GM18499 (cell line): Measurements from ENCODE around the gene ADRA2B.
"Not testable (repeated sequence)": the region's sequence is repeated elsewhere in the genome, so short reads cannot be mapped to it uniquely, and the experiment has no call there.

Experiments used
- ATAC-seq: cut with Tn5 transposase; IDR thresholded peaks from one replicate; pipeline ENCODE4 v1.9.1; 2021; ENCODE audit warnings: moderate number of reproducible peaks; ENCODE audit not compliant: insufficient read depth, unreplicated experiment

Gene ADRA2B

DNA sequence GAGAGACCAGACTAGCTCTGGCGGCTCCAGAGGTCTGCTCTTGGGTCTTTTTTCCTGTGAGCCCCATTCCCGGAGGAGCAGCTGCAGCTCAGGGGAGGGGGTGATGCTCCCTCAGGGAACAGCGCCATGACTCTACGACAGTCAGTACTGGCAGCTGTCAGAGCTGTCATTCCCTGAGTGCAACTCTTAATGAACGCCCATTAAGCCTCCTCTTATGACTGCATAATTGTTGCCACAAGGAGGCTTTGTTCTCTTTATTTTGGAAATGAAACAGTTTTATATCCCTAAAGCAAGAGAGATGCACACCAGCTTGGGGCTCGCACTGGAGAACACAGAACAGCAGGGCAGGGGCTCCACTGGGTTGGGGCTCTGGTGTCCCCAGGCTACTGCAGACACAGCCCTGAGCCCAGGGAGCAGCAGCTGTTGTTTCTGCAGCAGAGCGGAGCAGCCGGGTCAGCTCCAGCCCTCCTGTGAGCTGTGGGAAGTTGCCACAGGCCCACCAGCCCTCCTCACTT, 44.3 kb downstream of the ADRA2B start:
- not testable (repeated sequence) for ATAC-seq

DNA sequence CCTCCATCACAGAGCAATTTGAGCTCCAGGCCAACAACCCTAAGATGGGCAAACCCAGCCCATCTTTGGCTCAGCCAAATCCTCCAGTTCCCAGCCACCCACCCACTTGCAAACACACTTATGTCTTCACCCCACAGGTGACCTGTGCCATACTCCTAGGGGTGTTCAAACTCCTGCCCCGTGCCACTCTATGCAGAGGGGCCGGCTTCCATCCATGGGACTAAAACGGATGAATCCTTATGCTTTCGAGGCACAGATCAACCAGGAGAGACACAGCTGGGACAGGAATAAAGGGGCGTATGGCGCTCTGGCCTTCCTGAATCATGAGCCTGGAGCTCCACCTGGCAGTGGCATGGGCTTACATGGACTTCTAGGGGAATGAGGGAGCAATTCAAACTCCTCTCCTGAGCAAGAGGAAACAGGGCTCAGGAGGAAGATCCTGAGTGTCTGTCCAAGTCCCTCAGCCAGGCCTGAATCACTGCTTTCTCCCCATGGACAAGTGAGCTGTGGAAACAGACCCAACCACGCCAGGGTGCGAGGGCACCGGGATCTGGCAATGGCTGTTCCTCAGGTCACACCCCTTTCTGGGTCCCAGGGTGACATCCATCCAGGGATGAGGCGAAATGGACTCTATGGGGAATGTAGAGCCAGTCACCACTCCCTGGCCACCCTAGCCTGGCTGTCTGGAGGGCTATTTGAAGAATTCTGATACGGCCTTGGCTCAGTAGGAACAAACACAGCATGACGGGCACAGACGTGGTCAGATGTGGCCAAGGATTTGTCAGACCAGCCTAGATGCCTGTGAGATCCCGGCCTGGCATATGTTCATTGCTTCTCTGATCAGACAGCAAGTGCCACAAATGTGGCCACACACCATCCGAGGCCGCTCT, 45.0 kb downstream of the ADRA2B start:
- not testable (repeated sequence) for ATAC-seq

DNA sequence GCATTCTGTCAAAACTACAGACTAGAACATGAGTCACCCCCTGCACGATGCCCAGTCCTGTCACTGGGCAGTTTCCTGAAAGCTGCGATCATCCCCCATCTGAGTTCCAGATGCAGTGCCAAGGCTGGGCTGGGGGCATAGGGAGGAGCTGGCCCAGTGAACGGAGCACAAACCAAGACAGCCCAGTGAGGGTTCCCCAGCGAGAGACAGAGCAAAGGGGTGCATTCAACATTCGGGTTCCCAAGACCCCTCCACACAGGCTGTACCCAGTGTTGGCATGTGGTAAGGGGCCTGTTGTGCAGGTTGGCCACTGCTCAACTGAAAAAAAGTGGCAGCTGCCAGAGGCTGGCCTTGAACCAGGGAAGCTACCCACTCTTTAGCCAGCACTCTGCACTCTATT, 46.0 kb downstream of the ADRA2B start:
- ATAC-seq = not testable (repeated sequence)

DNA sequence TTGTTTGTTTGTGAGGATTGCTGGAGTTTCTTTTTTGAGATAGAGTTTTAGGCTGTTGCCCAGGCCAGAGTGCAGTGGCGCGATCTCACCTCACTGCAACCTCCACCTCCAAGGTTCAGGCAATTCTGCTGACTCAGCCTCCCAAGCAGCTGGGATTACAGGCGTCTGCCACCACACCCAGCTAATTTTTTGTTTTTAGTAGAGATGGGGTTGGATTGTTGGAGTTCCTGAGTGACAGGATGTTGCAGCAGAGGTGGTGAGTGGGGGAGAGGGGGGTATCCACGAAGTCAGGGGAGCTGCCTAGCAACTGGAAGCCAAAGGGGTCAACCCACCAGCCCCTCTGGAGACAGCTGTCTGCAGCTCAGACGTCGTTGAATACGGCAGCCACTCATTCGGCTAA, 46.5 kb downstream of the ADRA2B start:
- ATAC-seq = not testable (repeated sequence)

DNA sequence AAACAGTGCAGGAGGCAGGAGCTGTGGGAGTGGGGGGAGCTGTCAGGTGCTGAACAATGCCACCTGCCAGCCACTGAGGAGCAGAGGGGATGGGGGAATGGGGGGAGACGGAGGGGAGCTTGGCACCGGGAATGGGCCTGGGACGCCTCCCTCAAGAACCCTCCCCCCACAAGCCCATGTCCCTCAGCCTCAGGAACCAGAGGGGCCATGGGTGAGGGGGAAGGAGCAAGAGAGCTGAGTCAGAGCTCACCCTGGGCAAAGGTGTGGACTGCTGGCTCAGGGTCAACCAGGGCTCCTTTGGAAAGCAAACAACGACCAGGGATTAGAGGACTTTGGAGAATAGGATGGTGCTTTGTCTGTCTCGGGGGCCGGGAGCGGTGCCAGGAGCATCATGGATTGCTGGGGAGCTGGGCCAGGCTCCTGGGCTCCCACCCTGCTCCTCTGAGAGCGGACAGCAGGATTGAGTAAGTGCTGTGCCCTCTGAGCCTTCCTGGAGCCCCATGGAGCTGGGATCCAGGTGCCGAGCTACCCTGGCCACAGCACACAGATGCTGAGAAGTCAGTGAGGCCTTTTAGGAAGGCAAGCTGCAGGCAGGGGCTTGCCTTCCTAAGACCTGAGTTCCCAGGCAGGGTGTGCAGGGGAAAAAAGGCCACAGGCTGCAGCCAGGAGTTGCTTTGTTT, 48.3 kb downstream of the ADRA2B start:
- not testable (repeated sequence) for ATAC-seq

DNA sequence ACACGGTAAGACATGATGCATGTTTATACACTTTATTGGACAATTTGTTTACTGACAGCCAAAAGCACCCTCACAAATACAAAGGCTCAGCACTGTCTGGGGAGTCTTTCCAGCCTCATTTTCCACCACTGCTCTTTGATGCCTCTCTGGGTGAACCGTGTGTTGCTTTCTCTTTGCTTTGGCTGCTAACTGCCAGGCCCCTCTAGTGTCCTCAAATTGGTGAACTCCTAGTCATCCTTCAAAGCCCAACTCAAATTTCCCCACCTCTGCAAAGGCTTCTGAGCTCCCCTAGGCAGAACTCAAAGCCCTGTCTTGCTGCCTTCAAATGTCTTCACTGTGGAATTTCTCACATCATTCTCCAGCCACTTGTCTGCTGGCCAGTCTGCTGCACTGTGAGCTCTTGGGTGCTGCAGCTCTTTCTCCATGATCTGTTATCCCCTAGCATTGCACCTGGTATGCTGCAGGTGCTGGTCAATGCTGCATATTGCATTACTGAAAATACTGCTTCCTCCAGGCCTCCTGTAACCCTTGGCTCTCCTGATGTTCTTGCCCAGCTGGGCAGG, 49.2 kb downstream of the ADRA2B start:
- not testable (repeated sequence) for ATAC-seq

DNA sequence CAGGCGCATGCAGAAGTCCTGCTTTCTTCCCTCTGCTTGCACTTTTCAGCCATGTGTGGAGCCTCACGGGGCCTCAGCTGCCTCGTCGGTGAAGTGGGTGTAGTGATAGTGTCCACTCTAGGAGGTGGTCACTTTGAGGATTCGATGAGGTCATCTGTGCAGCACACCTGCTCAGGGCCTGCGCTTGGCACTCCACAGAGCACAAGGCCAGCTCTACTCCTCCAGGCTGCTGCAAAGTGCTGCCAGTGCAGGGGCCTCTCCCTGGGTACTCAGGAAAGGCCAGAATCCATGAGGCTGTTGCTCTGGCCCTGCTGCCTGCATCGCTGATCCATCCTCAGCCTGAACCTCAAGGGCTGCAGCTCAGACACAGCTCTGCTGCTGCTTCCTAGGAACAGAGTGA, 49.9 kb downstream of the ADRA2B start:
- ATAC-seq = not testable (repeated sequence)

DNA sequence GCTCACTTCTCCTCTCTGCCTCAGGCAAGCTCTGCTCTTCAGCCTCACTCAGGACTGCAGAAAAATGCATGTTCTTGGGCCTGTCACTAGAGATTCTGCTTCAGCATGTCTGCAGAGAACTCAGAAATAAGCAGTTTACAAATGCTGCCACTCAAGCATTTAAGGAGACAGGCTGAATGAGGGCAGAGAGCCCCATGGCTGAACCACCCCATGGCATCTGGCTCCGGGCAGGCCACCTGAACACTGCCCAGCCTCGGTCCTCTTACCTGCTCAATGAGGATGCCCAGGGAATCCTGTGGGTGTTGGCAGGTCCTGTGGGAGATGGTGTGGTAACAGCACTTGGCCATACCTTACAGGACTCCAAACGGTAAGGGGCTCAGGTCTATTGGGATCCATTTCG, 50.4 kb downstream of the ADRA2B start:
- ATAC-seq = not testable (repeated sequence)

DNA sequence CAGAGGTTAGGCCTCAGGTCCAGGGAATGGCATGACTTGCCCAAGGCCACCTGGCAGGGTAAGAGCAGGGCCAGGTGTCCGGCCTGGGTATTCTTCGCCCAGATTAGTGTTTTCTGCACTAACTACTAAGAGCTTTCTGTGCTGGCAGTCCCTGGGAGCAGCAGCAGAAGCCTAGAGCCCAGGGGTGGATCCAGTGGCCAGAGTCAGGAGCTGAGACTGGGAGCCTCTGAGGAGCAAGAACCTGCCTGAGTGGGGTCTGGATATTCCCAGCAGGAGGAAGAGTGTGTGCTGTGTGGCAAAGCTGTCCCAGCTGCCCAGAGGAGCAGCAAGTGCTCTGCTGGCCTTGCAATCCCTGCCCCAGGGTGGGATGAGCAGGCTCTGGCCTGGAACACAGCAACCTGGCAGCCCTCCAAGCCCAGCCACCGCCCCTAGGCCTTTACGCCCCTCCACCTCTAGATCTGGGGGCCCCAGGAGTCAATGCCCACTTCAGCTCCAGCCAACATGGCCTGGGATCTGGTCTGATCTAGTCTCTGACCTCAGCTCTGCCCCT, 50.9 kb downstream of the ADRA2B start:
- ATAC-seq = no peak

DNA sequence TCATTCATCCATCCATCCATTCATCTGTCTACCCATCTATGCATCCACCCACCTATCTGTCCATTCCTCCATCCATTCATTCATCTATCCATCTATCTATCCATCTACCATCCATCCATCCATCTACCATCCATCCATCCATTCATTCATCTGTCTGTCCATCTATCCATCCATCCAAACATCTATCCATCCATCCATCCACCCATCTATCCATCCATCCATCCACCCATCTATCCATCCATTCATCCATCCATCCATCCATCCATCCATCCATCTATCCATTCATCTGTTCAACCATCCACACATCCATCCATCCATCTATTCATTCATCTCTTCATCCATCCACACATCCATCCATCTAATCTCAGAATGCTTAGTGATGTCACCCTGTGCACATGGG, 51.6 kb downstream of the ADRA2B start:
- ATAC-seq = not testable (repeated sequence)

DNA sequence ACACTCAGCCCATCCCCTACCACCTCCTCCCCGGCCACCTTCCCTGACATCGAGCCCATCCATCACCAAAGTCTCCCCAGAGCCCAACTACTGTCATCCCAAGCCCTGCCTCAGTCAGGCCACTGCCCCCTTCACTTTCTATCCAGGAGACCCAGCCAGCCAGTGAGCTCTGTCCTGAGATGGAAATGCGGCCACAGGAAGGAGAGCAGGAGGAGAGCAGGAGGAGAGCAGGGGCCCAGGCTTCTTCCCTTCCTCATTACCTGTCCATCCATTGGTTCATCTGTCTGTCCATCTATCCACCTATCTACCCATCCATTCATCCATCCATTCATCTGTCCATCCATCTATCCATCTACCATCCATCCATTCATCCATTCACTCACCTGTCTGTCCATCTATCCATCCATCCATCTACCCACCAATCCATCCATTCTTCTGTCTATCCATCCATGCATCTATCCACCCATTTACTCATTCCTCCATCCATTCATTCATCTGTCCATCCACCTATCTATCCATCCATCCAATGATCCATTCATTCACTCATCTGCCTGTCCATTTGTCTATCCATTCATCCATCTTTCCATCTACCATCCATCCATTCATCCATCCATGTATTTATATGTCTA, 52.2 kb downstream of the ADRA2B start:
- ATAC-seq = not testable (repeated sequence)

DNA sequence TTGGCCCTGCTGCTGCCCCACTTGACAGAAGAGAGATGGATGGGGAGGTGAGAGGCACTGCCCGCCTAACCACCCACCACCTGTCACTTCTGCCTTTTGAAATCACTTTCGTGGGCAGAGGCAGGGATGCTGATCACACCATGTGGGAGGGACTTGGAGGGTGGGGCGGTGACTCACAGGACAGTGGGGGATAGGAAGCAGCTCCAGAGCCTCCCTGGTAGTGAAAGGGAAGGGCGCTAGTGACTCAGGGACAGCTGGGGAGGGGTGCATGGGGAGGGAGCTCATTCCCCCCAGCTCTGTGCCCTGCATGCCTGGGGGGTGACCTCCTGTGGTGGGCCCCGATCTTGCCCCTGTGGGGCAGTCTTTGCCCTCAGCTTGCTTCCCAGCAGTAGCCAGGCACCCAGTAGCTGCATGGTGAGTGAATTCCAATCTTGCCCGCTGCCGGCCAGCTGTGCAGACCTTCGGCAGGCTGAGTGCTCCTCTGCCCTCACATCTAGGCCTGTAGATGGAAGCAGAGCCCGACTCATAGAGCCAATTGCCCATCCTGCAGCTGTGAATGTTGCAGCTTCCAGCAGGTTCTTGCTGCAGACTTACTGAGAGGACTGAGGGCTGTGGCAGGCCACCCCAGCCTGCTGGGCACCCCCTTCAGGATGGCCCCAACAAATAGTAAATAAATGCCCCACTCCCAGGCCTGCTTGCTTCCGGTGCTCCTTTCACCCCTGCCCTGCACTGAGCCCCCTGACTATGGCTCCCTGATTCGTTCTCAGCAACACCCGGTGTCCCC, 53.1 kb downstream of the ADRA2B start:
- not testable (repeated sequence) for ATAC-seq
